ENCODE data around the gene MDM2.
"Not testable (repeated sequence)": the region's sequence is repeated elsewhere in the genome, so short reads cannot be mapped to it uniquely, and the experiment has no call there.

Gene MDM2

DNA sequence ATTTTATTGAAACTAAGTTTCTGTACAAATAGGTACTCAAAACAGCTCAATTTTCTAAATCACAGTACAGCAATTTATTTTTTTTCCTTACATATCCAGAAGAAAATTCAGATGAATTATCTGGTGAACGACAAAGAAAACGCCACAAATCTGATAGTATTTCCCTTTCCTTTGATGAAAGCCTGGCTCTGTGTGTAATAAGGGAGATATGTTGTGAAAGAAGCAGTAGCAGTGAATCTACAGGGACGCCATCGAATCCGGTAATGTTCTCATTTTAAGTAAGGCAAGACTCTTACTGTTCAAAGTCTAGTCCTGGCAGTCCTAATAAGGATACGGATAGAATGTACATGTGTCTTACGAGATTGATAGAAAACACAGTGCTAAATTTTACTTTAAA lies 20.7 kb downstream of the MDM2 start:
- DNase-seq: no peak

DNA sequence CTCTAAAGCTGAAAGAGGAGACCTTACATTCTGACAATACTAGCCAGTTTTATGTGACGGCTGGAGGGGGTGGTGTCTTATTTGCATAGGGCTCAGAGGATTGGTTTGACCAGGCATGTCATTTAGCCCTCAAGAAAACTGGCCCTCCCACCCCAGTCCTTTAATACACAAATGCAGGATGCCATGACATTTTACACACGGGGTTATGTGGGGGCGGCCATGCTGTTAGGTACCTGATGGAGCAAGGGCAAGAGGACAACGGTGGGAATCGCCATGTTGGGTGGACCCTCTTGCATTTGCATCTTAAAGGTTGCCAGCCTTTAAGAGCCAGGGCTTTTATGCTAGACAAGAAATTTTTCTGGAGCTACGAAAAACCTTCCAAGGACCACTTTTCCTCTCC lies 23.3 kb downstream of the MDM2 start:
- no peak for DNase-seq

DNA sequence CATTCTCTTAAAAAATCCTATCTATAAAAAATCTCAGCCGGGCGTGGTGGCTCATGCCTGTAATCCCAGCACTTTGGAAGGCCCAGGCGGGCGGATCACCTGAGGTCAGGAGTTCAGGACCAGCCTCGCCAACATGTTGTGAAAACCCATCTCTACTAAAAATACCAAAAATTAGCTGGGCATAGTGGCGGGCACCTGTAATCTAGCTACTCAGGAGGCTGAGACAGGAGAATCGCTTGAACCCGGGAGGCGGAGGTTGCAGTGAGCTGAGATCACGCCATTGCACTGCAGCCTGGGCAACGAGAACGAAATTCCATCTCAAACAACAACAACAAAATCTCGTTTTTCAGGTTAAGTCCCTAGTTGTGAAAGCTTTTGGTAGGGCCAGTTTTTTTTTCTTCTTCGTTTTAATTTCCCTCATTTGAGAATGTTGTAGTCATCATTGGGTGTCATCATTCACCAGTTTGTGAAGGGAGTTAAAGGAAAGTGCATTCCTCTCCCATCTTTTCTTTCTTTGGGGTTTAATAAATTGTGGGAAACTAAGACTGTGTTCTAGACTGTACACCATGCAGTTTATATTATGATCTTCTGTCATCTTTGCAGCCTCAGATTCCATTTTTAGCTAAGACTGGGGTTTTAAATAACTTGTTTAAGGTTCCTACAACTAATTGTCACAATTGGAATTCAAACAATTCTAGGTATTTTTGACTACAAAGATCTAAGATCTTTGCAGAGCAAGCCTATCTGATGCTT lies 23.9 kb downstream of the MDM2 start:
- DNase-seq: no peak

DNA sequence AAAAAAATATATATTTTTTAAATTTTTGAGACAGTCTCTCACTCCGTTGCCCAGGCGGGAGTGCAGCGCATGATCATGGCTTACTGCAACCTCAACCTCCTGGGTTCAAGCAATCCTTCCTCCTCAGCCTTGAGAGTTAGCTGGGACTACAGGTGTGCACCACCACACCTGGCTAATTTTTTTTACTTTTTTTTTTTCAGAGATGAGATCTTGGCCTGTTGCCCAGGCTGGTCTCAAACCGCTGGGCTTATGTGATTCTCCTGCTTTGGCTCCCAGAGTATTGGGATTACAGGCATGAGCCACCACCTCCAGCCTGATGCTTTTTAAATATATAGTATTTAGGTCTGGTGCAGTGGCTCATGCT lies 24.5 kb downstream of the MDM2 start:
- no peak for DNase-seq

DNA sequence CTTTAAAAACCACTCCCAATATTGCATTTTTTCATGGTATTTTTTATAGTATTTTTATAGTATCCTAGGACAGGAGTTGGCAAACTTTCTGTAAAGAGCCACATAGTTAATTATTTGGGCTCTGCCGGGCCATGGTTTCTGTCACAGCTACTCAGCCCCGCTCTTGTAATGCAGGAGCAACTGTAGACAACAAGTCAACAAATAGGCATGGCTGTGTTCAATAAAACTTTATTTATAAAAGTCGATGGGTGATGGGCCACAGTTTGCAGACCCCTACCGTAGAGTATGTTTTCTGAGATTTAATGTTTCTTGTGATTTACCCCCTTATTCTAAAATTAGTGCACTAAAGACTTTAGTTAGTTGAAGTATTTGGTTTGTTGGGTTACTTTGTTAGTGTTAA lies 25.5 kb downstream of the MDM2 start:
- DNase-seq: no peak

DNA sequence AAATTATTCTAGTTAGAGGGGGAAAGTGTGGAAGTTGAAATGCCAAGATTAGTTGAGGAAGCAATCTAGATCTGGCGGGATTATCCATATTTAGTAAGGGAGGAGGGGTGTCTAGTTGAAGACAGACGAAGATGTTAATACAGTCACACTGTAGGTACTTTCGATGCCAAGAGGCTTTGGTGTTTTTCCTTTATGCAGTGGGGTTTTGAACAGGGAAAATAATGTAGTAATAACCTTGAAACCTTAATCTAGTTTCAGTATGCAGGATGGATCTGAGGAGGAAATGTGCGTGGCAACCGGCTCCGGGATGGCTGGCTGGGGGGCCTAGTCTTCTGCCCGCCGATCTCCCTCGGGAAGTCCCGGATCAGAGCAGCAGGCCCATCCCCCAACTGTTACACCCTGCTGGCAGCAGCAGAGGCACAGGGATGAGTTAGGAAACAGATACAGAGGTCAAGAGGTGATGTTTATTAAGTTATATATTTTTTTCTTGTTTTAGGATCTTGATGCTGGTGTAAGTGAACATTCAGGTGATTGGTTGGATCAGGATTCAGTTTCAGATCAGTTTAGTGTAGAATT lies 27.4 kb downstream of the MDM2 start:
- no peak for DNase-seq

DNA sequence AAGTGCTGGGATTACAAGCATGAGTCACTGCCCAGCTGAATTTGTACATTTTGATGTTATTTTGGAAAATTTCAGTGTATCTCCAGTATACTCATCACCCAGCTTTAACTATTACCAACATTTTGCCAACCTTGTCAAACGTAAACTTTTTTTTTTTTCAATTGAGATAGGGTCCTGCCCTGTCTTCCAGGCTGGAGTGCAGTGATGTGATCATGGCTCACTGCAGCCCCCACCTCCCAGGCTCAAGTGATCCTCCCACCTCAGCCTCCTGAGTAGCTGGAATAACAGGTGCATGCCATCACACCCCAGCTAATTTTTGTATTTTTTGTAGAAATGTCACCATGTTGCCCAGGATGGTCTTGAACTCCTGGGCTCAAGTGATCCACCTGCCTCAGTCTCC lies 29.2 kb downstream of the MDM2 start:
- DNase-seq: no peak

DNA sequence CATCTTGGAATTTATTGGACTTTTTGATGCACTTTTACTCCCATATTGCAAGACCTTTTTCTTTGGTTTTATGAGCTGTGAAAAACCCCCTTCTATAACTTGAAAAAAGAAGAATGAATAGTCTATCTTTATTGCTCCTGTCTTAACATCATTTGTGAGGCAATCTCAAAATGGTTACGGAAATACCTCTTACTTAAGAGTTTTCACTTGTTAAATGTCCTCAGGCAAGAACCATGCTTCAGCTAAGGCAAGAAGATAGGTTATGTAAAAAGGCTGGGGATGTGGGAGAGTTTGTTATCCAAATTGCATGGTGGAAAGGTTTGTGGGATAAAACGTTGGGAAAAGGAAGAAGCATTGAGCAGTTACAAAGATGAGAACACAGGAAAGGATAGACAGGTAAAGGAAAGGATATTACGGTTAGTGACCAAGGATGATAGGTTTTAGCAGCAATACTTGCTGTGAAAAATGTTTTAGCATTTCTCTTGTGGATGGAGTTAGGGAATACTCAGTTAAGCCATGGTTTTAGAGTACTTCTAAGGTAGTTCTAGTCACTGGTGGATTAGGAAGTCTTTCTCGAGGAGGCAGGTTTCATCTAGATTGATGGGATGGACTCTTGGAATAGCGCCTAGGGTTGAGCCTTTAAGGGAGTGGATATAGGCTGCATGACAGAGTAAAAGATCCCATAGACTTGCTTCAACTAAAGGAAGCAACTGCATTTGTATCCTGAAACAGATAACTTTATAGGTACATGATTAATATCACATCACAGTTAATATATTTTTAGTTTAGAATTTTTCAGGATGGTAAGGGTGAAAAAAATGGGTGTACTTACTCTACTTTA lies 30.3 kb downstream of the MDM2 start:
- DNase-seq: no peak

DNA sequence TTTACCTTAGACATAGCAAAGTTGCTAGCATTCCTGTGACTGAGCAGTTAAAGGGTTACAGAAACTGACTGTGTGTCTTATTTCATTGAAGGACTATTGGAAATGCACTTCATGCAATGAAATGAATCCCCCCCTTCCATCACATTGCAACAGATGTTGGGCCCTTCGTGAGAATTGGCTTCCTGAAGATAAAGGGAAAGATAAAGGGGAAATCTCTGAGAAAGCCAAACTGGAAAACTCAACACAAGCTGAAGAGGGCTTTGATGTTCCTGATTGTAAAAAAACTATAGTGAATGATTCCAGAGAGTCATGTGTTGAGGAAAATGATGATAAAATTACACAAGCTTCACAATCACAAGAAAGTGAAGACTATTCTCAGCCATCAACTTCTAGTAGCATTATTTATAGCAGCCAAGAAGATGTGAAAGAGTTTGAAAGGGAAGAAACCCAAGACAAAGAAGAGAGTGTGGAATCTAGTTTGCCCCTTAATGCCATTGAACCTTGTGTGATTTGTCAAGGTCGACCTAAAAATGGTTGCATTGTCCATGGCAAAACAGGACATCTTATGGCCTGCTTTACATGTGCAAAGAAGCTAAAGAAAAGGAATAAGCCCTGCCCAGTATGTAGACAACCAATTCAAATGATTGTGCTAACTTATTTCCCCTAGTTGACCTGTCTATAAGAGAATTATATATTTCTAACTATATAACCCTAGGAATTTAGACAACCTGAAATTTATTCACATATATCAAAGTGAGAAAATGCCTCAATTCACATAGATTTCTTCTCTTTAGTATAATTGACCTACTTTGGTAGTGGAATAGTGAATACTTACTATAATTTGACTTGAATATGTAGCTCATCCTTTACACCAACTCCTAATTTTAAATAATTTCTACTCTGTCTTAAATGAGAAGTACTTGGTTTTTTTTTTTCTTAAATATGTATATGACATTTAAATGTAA lies 31.5 kb downstream of the MDM2 start:
- no peak for DNase-seq

DNA sequence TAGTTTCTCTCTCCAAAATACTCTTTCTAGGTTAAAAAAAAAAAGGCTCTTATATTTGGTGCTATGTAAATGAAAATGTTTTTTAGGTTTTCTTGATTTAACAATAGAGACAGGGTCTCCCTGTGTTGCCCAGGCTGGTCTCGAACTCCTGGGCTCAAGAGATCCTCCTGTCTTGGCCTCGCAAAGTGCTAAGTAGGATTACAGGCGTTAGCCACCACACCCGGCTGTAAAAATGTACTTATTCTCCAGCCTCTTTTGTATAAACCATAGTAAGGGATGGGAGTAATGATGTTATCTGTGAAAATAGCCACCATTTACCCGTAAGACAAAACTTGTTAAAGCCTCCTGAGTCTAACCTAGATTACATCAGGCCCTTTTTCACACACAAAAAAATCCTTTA lies 33.2 kb downstream of the MDM2 start:
- not testable (repeated sequence) for DNase-seq

DNA sequence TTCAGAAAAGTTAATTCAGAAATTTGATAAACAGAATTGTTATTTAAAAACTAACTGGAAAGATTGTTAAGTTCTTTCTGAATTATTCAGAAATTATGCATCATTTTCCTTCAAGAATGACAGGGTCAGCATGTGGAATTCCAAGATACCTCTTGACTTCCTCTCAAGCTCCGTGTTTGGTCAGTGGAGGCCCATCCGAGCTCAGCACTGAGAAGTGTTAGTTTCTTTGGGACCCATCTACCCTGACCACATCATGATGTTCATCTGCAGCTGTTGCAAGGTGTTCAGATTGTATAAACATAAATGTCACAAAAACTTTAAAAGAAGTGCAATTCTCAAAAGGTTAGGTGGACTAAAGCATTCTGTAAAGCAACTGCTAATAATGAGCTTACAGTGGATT lies 33.7 kb downstream of the MDM2 start:
- no peak for DNase-seq

DNA sequence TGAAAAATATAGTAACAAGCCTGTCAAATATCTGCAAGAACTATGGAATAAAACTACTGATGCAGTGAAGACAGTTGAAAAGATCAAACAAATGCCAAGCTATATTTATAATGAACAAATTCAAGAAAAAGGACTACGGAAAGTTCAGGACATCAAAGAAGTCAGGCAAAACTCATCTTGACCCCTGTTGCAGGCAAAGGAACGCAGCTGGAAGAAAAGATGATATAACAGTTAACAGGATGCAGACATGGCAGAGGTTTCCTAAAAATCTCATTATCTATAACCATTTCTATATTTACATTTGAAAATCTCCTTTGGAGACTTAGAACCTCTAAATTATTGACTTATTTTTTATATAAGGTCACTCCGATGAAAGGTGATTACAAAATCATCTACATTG lies 34.1 kb downstream of the MDM2 start:
- DNase-seq: no peak

DNA sequence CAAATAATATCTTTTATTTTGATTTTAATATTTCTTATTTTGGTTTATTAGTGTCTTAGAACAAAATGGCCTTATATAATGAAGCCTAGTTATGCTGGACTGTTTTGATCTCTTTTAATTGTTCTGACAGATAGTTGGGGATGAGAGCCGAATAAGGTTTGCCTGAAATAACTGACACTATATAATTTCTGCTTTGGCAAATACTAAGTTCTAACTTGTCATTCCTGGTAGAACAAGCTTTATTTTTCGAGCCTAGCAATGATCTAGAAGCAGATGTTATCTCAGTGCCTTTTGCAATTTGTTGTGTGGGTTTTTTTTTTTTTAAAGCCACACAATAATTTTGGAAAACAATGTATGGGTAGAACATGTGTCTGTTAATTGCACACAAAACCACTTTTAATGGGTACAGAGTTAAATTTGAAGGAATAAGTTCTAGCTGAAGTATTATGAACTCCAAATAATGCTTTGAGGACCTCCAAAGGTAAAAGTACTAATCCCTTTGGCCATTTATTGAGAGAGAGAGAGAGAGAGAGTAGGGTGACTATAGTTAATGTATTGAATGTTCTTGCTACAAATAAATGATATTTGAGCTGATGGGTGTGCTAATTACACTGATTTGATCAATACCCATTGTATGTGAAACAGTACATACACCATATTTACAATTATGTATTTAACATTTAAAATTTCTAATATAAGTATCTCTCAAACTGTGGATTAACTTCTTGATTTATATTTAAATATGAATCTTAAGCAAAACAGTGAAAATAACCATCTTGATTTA lies 35.0 kb downstream of the MDM2 start:
- no peak for DNase-seq

DNA sequence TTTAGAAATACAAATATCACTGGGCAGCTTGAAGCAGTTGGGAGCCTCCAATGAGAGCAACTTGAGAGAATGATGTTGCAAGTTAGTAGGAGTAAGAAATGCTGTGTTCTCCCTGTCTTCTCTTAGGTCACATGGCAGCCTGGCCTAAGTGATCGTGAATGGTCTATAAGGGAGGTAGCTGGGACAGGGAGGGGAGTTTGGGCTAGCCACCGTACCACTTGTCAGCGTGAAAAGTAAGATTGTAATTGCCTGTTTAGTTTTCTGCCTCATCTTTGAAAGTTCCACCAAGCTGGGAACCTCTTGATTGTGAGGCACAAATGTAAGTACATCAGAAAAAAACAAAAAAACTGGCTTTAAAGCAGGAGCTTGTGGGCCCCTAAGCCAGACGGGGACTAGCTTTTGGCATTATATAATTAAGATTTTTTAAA lies 36.4 kb downstream of the MDM2 start:
- no peak for DNase-seq

DNA sequence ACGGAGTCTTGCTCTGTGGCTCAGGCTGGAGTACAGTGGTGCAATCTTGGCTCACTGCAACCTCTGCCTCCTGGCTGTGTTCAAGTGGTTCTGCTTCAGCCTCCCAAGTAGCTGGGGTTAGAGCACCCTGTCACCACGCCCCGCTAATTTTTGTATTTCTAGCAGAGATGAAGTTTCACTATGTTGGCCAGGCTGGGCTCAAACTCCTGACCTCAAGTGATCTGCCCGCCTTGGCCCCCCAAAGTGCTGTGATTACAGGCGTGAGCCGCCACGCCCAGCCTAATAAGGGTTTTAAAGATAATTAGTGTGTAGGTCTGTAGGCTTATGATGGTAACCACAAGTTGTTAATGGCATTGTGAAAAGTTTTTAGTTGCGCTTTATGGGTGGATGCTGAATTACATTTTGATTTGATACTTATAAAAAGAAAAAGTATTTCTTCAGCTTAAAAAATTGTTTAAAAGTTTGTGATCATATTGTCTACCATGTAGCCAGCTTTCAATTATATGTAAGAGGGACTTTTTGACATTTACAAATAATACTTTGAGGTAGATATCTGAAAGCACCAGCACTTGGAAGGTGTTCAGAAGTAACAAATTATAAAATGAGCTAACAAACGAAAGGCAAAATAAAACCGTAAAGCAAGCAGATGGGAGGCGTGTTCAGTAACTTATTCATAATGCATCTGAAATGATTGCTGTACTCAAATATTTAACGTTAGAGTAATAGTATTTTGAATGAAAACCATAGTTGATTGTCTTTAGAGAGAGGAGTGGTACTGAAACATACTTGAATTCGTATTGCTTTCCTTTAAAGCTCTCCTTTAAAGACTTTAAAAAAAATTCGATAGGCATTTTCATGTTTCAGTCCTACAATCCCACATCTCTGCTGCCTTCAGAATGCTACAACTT lies 37.1 kb downstream of the MDM2 start:
- no peak for DNase-seq

DNA sequence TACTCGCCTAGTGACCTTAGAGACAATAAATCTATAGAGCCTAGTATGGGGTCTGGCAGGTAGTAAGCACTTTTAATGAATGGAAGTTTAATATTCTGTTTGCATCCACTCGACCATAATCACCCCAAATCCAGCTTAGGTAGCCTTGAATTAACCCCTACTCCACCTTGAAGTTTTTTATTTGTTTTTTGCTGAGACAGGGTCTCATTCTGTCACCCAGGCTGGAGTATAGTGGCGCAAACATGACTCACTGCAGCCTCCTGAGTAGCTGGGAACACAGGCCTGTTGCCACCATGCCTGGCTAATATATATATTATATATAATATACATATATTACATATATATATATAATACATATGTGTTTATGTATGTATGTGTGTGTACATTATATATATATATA lies 38.8 kb downstream of the MDM2 start:
- DNase-seq: no peak

DNA sequence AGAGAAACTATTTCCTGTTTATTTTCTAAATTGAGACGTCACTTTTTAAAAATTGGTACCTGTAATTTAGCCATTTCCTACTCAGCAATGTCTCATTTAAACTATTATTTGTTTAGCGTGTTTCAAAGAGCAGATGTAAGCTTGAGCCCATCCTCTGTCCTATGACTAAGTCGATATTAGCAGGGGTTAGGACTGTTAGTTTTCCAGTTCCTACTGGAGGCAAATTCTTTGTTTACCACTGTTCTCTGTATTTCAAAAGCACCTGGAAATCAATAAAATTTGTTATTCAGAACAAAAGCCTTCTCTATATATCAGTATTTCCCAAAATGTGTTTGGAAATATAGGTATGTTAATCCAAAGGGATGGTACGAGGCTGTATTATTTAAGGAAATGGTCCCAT lies 42.4 kb downstream of the MDM2 start:
- DNase-seq: no peak

DNA sequence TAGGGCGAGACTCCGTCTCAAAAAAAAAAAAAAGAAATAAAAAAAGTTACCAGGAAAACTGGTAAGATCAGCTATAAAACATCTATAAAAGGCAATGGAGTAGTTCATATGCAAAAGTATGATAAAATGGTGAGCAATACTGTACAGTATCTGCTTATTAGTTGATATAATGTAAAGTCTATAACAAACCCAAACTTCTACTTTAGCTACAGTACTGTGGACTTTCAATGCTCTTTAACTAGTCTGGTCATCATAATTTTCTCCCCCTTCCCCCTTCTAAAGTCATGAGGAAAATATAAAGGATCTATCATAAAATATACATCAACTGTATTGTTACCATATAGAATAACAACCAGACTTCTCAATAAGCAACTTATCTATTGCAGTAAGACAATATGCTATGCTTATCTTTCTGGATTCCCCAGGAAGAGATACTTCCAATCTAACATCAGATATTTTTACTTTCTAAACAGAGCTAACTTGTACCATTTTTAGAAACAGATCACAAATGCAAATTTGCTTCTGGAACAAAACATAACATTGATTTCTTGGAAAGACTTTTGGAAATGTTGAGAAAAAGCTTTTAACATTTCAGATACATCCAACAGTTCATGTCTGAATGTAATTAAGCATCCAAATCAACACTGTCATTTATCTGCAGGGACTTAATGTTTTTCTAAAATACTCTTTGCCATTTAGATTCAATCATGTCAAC lies 43.8 kb downstream of the MDM2 start:
- DNase-seq: no peak

DNA sequence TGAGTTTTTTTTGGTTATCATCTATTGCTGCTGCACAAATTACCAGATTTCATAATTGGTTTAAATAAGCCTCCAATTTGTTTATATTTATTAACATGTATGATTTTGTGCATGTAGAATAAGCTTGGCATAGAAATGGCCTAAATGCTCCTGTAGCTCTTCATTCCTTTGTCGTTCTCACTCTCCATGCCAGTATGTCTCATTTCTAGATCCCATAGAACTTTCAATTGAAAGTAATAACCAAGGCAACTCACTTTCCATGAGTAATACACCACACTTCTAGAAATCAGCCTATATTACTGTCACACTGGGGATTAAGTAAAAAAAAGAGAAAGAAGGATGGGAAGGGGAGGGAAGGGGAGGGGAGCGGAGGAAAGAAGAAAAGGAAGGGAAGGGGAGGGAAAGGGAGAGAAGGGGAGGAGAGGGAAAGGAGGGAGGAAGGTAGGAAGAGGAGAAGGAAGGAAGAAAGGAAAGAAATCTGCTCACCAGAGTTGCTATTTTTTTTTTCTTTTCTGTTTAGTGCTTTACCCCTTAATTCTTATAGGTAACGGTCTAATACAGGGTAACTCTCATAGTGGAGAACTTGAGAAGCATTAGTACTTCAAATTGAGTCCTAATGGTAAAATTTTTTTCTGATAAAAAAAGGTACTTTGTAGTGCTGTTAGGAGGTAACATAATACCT lies 45.6 kb downstream of the MDM2 start:
- DNase-seq: no peak

DNA sequence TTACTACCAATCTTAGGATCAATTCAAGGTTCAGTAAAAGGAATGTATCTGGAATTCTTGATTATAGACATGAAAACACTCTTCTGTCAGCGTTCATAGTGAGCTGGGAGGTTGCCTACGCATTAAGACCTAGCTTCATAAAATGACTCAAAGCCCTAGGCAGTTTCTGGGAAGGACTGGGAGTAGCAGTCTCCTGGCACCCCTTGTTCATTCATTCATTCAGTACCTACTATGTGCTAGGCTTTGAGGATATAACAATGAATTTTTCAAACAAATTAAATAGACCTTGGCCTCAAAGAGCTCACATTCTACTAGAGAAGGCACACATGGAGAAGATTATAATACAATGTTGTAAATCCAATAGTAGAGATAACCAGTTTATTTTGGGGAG lies 46.1 kb downstream of the MDM2 start:
- no peak for DNase-seq
